HEK293 (cell line): Measurements from ENCODE around the gene FRMD4A.

Experiments
- CTCF ChIA-PET: fragments of 350-600 bp; formaldehyde crosslinking; extraction: SDS; loops from one replicate; lab custom pipeline; 2021; ENCODE audit warnings: antibody characterized with exemption; lab: Yijun Ruan, JAX
- POLR2A ChIA-PET: fragments of 300-600 bp; formaldehyde crosslinking; extraction: SDS; loops from one replicate; lab custom pipeline; 2020; ENCODE audit warnings: antibody characterized with exemption, inconsistent platforms; lab: Yijun Ruan, JAX
- H3K27ac ChIP-seq: fragments of 200-500 bp; sonication (Bioruptor generic); 2 replicates; pipeline ENCODE4 v1.5.1; 2014; ENCODE audit warnings: low read depth, low read length, control low read depth, inconsistent platforms; ENCODE audit errors: extremely low read depth
- H3K36me3 ChIP-seq, 2 experiments: fragments of 200-500 bp in 1 of 2; sonication (Bioruptor generic) in 1 of 2; 1 replicate in 1 of 2; 2 replicates in 1 of 2; pipeline ENCODE4 v1.5.1; 2014 to 2017; ENCODE audit warnings: inconsistent platforms in 2 of 2, low read length in 2 of 2; ENCODE audit not compliant: control insufficient read depth in 2 of 2, insufficient read depth in 1 of 2
- H3K4me1 ChIP-seq: fragments of 200-500 bp; sonication (Bioruptor generic); 2 replicates; pipeline ENCODE4 v1.5.1; 2014; ENCODE audit warnings: mild to moderate bottlenecking, low read length, inconsistent platforms; ENCODE audit not compliant: control insufficient read depth, insufficient read depth
- H3K4me3 ChIP-seq: 2 replicates; pipeline ENCODE4 v1.5.1; 2011; ENCODE audit warnings: low read depth, mild to moderate bottlenecking, control low read depth, low read length, moderate library complexity
- H3K9me3 ChIP-seq: fragments of 200-500 bp; sonication (Bioruptor generic); 2 replicates; pipeline ENCODE4 v1.5.1; 2014; ENCODE audit warnings: low read depth, low read length, inconsistent platforms; ENCODE audit not compliant: control insufficient read depth, insufficient read depth
- KLF1 ChIP-seq: fragments of 450-650 bp; formaldehyde crosslinking; IDR thresholded peaks from 2 replicates; pipeline ENCODE4 v1.5.1; 2016; ENCODE audit warnings: missing biosample characterization, missing genetic modification characterization
- OSR2 ChIP-seq: fragments of 450-650 bp; formaldehyde crosslinking; IDR thresholded peaks from 2 replicates; pipeline ENCODE4 v1.5.1; 2016; ENCODE audit warnings: missing biosample characterization, missing genetic modification characterization
- SP7 ChIP-seq: fragments of 450-650 bp; formaldehyde crosslinking; IDR thresholded peaks from 2 replicates; pipeline ENCODE4 v1.5.1; 2016; ENCODE audit warnings: missing biosample characterization, missing genetic modification characterization
- ZFP41 ChIP-seq: fragments of 450-650 bp; formaldehyde crosslinking; IDR thresholded peaks from 2 replicates; pipeline ENCODE4 v1.5.1; 2016; ENCODE audit warnings: missing biosample characterization, missing genetic modification characterization, borderline replicate concordance
- ZIC2 ChIP-seq: fragments of 450-650 bp; formaldehyde crosslinking; IDR thresholded peaks from 2 replicates; pipeline ENCODE4 v1.5.1; 2016; ENCODE audit warnings: missing biosample characterization, missing genetic modification characterization
- ZNF132 ChIP-seq: fragments of 450-650 bp; formaldehyde crosslinking; IDR thresholded peaks from 2 replicates; pipeline ENCODE4 v1.5.1; 2017; ENCODE audit warnings: missing biosample characterization, missing genetic modification characterization, borderline replicate concordance
- ZNF133 ChIP-seq: fragments of 450-650 bp; formaldehyde crosslinking; IDR thresholded peaks from 2 replicates; pipeline ENCODE4 v1.5.1; 2016; ENCODE audit warnings: missing biosample characterization, missing genetic modification characterization
- ZNF24 ChIP-seq: fragments of 450-650 bp; formaldehyde crosslinking; IDR thresholded peaks from 2 replicates; pipeline ENCODE4 v1.5.1; 2016; ENCODE audit warnings: missing biosample characterization, missing genetic modification characterization
- ZNF341 ChIP-seq: fragments of 450-650 bp; formaldehyde crosslinking; IDR thresholded peaks from 2 replicates; pipeline ENCODE4; 2016; ENCODE audit warnings: low read depth, missing biosample characterization, missing genetic modification characterization
- ZNF354C ChIP-seq: fragments of 450-650 bp; formaldehyde crosslinking; IDR thresholded peaks from 2 replicates; pipeline ENCODE4 v1.5.1; 2016; ENCODE audit warnings: missing biosample characterization, missing genetic modification characterization, low read depth, borderline replicate concordance
- ZNF394 ChIP-seq: fragments of 450-650 bp; formaldehyde crosslinking; IDR thresholded peaks from 2 replicates; pipeline ENCODE4 v1.5.1; 2016; ENCODE audit warnings: missing biosample characterization, missing genetic modification characterization, mild to moderate bottlenecking, moderate library complexity, borderline replicate concordance
- ZNF558 ChIP-seq: fragments of 450-650 bp; formaldehyde crosslinking; IDR thresholded peaks from 2 replicates; pipeline ENCODE4 v1.5.1; 2016; ENCODE audit warnings: missing biosample characterization, missing genetic modification characterization
- ZNF621 ChIP-seq: fragments of 450-650 bp; formaldehyde crosslinking; IDR thresholded peaks from 2 replicates; pipeline ENCODE4 v1.5.1; 2017; ENCODE audit warnings: missing biosample characterization, missing genetic modification characterization
- ZNF660 ChIP-seq: fragments of 450-650 bp; IDR thresholded peaks from 2 replicates; pipeline ENCODE4 v1.5.1; 2018; ENCODE audit warnings: missing biosample characterization, mild to moderate bottlenecking, missing genetic modification characterization
- ZNF701 ChIP-seq: fragments of 450-650 bp; formaldehyde crosslinking; IDR thresholded peaks from 2 replicates; pipeline ENCODE4 v1.5.1; 2016; ENCODE audit warnings: missing biosample characterization, missing genetic modification characterization
- ZNF707 ChIP-seq: fragments of 450-650 bp; formaldehyde crosslinking; IDR thresholded peaks from 2 replicates; pipeline ENCODE4 v1.5.1; 2016; ENCODE audit warnings: missing biosample characterization, missing genetic modification characterization
- ZNF777 ChIP-seq: fragments of 450-650 bp; formaldehyde crosslinking; IDR thresholded peaks from 2 replicates; pipeline ENCODE4 v1.5.1; 2017; ENCODE audit warnings: missing biosample characterization, missing genetic modification characterization, borderline replicate concordance
- TF ChIP-seq, protein P1 (sequence below): fragments of 450-650 bp; formaldehyde crosslinking; IDR thresholded peaks from 2 replicates; pipeline ENCODE4 v1.5.1; 2016; ENCODE audit warnings: missing biosample characterization, missing genetic modification characterization
- TF ChIP-seq, protein P2 (sequence below): fragments of 450-650 bp; formaldehyde crosslinking; IDR thresholded peaks from 2 replicates; pipeline ENCODE4 v1.5.1; 2016; ENCODE audit warnings: missing biosample characterization, missing genetic modification characterization
- TF ChIP-seq, protein P3 (sequence below): sonication (generic); formaldehyde crosslinking; IDR thresholded peaks from 2 replicates; pipeline ENCODE4 v1.8.1; 2022; ENCODE audit warnings: mild to moderate bottlenecking, moderate library complexity, missing genetic modification reagents
- TF ChIP-seq, protein P4 (sequence below): fragments of 450-650 bp; IDR thresholded peaks from 2 replicates; pipeline ENCODE4 v1.5.1; 2018; ENCODE audit warnings: missing biosample characterization, mild to moderate bottlenecking, missing genetic modification characterization

The FRMD4A gene

DNA sequence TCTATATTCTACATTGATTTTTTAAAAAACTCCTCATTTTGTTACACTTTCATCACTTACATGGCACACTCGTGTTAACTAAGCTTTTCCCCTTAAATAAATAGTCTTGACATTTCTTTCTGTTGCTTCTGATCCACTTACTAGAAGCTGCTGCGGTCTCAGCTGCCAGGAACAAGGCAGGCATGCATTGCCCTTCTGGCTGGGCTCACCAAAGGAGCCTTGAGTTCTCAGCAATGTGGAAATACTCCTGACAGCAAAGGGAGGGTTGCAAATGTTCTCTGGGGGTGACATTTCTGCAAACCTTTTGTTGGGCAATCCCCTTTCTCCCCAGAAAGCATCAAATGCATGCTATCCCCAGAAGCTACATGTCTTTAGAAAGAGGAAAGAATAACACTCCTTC, 393.9 kb downstream of the FRMD4A start:
- Histone ChIP-seq H3K27ac (no peak overlapping the region), H3K4me3 (no peak overlapping the region), H3K9me3 (no peaks in the 10 kb centered on the region), H3K4me1 (no peaks in the 10 kb centered on the region), H3K36me3 (no peaks in the 10 kb centered on the region)
- TF ChIP-seq, protein P1, sequence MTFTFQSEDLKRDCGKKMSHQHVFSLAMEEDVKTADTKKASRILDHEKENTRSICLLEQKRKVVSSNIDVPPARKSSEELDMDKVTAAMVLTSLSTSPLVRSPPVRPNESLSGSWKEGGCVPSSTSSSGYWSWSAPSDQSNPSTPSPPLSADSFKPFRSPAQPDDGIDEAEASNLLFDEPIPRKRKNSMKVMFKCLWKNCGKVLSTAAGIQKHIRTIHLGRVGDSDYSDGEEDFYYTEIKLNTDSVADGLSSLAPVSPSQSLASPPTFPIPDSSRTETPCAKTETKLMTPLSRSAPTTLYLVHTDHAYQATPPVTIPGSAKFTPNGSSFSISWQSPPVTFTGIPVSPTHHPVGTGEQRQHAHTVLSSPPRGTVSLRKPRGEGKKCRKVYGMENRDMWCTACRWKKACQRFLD (tag by site-specific recombination), result no peak
- TF ChIP-seq, protein P2, sequence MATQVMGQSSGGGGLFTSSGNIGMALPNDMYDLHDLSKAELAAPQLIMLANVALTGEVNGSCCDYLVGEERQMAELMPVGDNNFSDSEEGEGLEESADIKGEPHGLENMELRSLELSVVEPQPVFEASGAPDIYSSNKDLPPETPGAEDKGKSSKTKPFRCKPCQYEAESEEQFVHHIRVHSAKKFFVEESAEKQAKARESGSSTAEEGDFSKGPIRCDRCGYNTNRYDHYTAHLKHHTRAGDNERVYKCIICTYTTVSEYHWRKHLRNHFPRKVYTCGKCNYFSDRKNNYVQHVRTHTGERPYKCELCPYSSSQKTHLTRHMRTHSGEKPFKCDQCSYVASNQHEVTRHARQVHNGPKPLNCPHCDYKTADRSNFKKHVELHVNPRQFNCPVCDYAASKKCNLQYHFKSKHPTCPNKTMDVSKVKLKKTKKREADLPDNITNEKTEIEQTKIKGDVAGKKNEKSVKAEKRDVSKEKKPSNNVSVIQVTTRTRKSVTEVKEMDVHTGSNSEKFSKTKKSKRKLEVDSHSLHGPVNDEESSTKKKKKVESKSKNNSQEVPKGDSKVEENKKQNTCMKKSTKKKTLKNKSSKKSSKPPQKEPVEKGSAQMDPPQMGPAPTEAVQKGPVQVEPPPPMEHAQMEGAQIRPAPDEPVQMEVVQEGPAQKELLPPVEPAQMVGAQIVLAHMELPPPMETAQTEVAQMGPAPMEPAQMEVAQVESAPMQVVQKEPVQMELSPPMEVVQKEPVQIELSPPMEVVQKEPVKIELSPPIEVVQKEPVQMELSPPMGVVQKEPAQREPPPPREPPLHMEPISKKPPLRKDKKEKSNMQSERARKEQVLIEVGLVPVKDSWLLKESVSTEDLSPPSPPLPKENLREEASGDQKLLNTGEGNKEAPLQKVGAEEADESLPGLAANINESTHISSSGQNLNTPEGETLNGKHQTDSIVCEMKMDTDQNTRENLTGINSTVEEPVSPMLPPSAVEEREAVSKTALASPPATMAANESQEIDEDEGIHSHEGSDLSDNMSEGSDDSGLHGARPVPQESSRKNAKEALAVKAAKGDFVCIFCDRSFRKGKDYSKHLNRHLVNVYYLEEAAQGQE, result no peak
- TF ChIP-seq ZNF558 (tag by site-specific recombination) (no peak), ZNF341 (tag by site-specific recombination) (no peak), ZNF24 (tag by site-specific recombination) (no peak), ZNF133 (no peak), ZNF132 (tag by site-specific recombination) (no peak), ZNF354C (tag by site-specific recombination) (no peak), ZNF777 (tag by site-specific recombination) (no peak), ZFP41 (tag by site-specific recombination) (no peak), ZNF621 (tag by site-specific recombination) (no peak)
- TF ChIP-seq, protein P3, sequence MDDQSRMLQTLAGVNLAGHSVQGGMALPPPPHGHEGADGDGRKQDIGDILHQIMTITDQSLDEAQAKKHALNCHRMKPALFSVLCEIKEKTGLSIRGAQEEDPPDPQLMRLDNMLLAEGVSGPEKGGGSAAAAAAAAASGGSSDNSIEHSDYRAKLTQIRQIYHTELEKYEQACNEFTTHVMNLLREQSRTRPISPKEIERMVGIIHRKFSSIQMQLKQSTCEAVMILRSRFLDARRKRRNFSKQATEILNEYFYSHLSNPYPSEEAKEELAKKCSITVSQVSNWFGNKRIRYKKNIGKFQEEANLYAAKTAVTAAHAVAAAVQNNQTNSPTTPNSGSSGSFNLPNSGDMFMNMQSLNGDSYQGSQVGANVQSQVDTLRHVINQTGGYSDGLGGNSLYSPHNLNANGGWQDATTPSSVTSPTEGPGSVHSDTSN (CRISPR knock-in tag), result no peak
- CTCF ChIA-PET, result no interaction called here
- POLR2A ChIA-PET, result no interaction called here

DNA sequence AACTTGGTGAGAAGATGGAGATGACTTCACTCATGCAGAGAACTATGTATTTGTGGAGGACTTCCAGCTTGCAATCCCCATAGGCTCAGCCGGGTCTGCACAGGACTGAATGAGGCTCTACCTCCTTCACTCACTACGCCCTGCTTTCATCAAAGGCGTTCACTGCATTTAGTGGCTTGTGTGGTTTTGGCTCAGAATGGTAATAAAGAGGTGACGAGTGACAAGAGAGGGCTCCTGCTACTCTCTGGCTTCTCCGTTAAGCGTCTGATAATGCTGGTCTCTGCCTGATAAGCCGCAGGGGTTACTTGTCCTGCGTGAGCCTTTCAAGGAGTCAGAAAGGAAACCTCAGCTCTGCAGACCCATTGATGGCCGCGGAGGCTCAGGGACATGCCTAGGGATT, 400.6 kb downstream of the FRMD4A start:
- no peak overlapping the region for H3K27ac ChIP-seq
- H3K4me1 ChIP-seq, result peaks cover 5% of the 10 kb centered on the region; the same call in 1 of the 2 replicates
- POLR2A ChIA-PET, result interaction anchor here (0.8 kb wide), 1 partner anchor 344 kb away, joined by 3 read pairs; the partner anchor contains the start of gene PRPF18
- H3K36me3 ChIP-seq, result no peaks in the 10 kb centered on the region
- H3K9me3 ChIP-seq, result no peaks in the 10 kb centered on the region
- no peak overlapping the region for H3K4me3 ChIP-seq
- TF ChIP-seq SP7 (tag by site-specific recombination) (no peak), ZIC2 (tag by site-specific recombination) (peak; percentile 39; the same call in 1 of the 2 replicates), ZNF660 (0 out of 2 replicates have a peak, but pooled peaks have one; percentile 30), KLF1 (tag by site-specific recombination) (peak; percentile 80), OSR2 (peak; percentile 80), ZNF707 (tag by site-specific recombination) (no peak), ZNF701 (tag by site-specific recombination) (no peak), ZNF394 (peak; percentile 51; the same call in 1 of the 2 replicates)
- TF ChIP-seq, protein P4, sequence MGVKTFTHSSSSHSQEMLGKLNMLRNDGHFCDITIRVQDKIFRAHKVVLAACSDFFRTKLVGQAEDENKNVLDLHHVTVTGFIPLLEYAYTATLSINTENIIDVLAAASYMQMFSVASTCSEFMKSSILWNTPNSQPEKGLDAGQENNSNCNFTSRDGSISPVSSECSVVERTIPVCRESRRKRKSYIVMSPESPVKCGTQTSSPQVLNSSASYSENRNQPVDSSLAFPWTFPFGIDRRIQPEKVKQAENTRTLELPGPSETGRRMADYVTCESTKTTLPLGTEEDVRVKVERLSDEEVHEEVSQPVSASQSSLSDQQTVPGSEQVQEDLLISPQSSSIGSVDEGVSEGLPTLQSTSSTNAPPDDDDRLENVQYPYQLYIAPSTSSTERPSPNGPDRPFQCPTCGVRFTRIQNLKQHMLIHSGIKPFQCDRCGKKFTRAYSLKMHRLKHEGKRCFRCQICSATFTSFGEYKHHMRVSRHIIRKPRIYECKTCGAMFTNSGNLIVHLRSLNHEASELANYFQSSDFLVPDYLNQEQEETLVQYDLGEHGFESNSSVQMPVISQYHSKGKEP (tag by site-specific recombination), result peak; percentile 45; the same call in 1 of the 2 replicates
- CTCF ChIA-PET, result no interaction called here
